Measurements from ENCODE around the gene PPFIA2.
"Not testable (repeated sequence)": the region's sequence is repeated elsewhere in the genome, so short reads cannot be mapped to it uniquely, and the experiment has no call there.

DNA sequence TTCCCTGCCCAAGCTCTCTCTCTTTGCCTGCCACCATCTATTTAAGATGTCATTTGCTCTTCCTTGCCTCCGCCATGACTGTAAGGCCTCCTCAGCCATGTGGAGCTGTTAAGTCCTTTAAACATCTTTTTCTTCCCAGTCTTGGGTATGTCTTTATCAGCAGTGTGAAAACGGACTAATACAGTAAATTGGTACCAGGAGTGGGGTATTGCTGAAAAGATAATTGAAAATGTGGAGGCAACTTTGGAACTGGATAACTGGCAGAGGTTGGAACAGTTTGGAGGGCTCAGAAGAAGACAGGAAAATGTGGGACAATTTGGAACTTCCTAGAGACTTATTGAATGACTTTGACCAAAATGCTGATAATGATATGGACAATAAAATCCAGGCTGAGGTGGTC is 168.4 kb downstream of the PPFIA2 start:
- not testable (repeated sequence) for TF ChIP-seq CTCF, POLR2AphosphoS5 (IDR thresholded peaks at IDR 0.05)

Measured in esophagus muscularis mucosa (tissue), 3 donors.